Measurements from ENCODE around the gene CNDP2.
A peak's percentile ranks its signal among the peaks of the same experiment; 100 is the strongest.

The CNDP2 gene

DNA sequence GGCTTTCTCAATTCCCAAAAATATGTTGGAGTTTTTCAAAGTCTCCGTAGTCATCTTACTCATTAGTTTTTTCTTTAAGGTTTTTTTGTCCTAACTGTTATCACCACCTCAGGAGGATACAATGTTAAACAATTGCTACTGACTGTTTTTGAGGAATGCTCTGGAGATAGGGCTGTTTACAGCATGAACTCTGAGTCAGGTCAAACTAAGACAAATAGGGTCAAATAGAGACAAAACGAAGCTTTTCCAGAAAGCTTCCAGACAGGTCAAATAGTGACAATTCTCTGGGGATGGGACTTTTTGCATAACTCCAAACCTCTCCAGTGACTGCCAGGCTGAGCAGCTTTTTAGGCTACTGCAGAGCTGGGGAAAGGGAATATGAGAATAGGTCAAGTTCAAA, 23.9 kb upstream of the CNDP2 start:
- TF ChIP-seq TAF1 (IDR thresholded peaks at IDR 0.05; ENCODE audit: low read depth), result no peak
- no peak for TF ChIP-seq YY1 (IDR thresholded peaks at IDR 0.05; ENCODE audit: low read depth)
- TF ChIP-seq TCF12 (IDR thresholded peaks at IDR 0.05; ENCODE audit: low read depth), result no peak
- no peak for TF ChIP-seq CEBPB (IDR thresholded peaks at IDR 0.05)
- TF ChIP-seq CREB1 (IDR thresholded peaks at IDR 0.05; ENCODE audit: low read depth), result no peak
- no peak for TF ChIP-seq NFIC (IDR thresholded peaks at IDR 0.05)
- no peak for TF ChIP-seq USF1 (IDR thresholded peaks at IDR 0.05)
- TF ChIP-seq REST (IDR thresholded peaks at IDR 0.05; ENCODE audit: low read depth), result no peak
- TF ChIP-seq MAX (IDR thresholded peaks at IDR 0.05), result no peak
- TF ChIP-seq FOXM1 (IDR thresholded peaks at IDR 0.05; ENCODE audit: borderline replicate concordance, low read depth), result no peak
- TF ChIP-seq EGR1 (IDR thresholded peaks at IDR 0.05), result no peak
- TF ChIP-seq TEAD4 (IDR thresholded peaks at IDR 0.05), result no peak
- no peak for TF ChIP-seq RAD21 (IDR thresholded peaks at IDR 0.05; ENCODE audit: low read depth)
- no peak for TF ChIP-seq ZBTB7A (IDR thresholded peaks at IDR 0.05; ENCODE audit: low read depth)
- TF ChIP-seq EP300 (IDR thresholded peaks at IDR 0.05; ENCODE audit: borderline replicate concordance), result no peak

- no peak for TF ChIP-seq CEBPB (IDR thresholded peaks at IDR 0.05)
- no peak for TF ChIP-seq EP300 (IDR thresholded peaks at IDR 0.05; ENCODE audit: borderline replicate concordance)
- no peak for TF ChIP-seq YY1 (IDR thresholded peaks at IDR 0.05; ENCODE audit: low read depth)
- TF ChIP-seq NFIC (IDR thresholded peaks at IDR 0.05), result no peak
- TF ChIP-seq MAX (IDR thresholded peaks at IDR 0.05), result no peak
- TF ChIP-seq ZBTB7A (IDR thresholded peaks at IDR 0.05; ENCODE audit: low read depth), result no peak
- no peak for TF ChIP-seq RAD21 (IDR thresholded peaks at IDR 0.05; ENCODE audit: low read depth)
- TF ChIP-seq CREB1 (IDR thresholded peaks at IDR 0.05; ENCODE audit: low read depth), result no peak
- no peak for TF ChIP-seq USF1 (IDR thresholded peaks at IDR 0.05)
- TF ChIP-seq FOXM1 (IDR thresholded peaks at IDR 0.05; ENCODE audit: borderline replicate concordance, low read depth), result no peak
- TF ChIP-seq TEAD4 (IDR thresholded peaks at IDR 0.05), result no peak
- TF ChIP-seq TCF12 (IDR thresholded peaks at IDR 0.05; ENCODE audit: low read depth), result no peak
- TF ChIP-seq REST (IDR thresholded peaks at IDR 0.05; ENCODE audit: low read depth), result no peak
- TF ChIP-seq TAF1 (IDR thresholded peaks at IDR 0.05; ENCODE audit: low read depth), result no peak
- TF ChIP-seq EGR1 (IDR thresholded peaks at IDR 0.05), result no peak
These were observed 22.1 kb upstream of the CNDP2 start for GRCh38 chr18:74473976-74474640.

- TF ChIP-seq YY1 (IDR thresholded peaks at IDR 0.05; ENCODE audit: low read depth), result no peak
- TF ChIP-seq TAF1 (IDR thresholded peaks at IDR 0.05; ENCODE audit: low read depth), result no peak
- TF ChIP-seq RAD21 (IDR thresholded peaks at IDR 0.05; ENCODE audit: low read depth), result peak; percentile 53
- TF ChIP-seq CREB1 (IDR thresholded peaks at IDR 0.05; ENCODE audit: low read depth), result no peak
These were observed 20.0 kb upstream of the CNDP2 start for GRCh38 chr18:74476140-74476539.

GRCh38 chr18:74477771-74478170, 18.4 kb upstream of the CNDP2 start:
- no peak for TF ChIP-seq EGR1 (IDR thresholded peaks at IDR 0.05)
- TF ChIP-seq USF1 (IDR thresholded peaks at IDR 0.05), result no peak

GRCh38 chr18:74478316-74478715, 17.8 kb upstream of the CNDP2 start:
- TF ChIP-seq REST (IDR thresholded peaks at IDR 0.05; ENCODE audit: low read depth) (no peak), MAX (IDR thresholded peaks at IDR 0.05) (no peak), TAF1 (IDR thresholded peaks at IDR 0.05; ENCODE audit: low read depth) (no peak), EGR1 (IDR thresholded peaks at IDR 0.05) (no peak), NFIC (IDR thresholded peaks at IDR 0.05) (no peak)

All from Ishikawa (cell line).